ENCODE measurements around the gene KLK12.

KLK12 gene

GRCh38 chr19:51034704-51035103 is at the start of gene KLK12:
Gene KLK12, minus strand, starts transcription at chr19:51035002. Its CDS starts 381 bp downstream, at chr19:51034621.
- no peak for DNase-seq (ENCODE audit: low spot score)

GRCh38 chr19:51084505-51084904 is 49.7 kb upstream of the KLK12 start:
- no peak for DNase-seq (ENCODE audit: low spot score)

GRCh38 chr19:51083783-51084182 is 49.0 kb upstream of the KLK12 start:
- DNase-seq (ENCODE audit: low spot score), result no peak

- DNase-seq (ENCODE audit: low spot score), result no peak
Measured at GRCh38 chr19:51083181-51083580, 48.4 kb upstream of the KLK12 start.

GRCh38 chr19:51082611-51083010 is 47.8 kb upstream of the KLK12 start, which contains the start of gene KLK14:
Gene KLK14, minus strand, starts transcription at chr19:51082887. Its CDS starts 273 bp downstream, at chr19:51082614.
- no peak for DNase-seq (ENCODE audit: low spot score)

GRCh38 chr19:51081476-51081875 is 46.7 kb upstream of the KLK12 start:
- DNase-seq (ENCODE audit: low spot score), result no peak

GRCh38 chr19:51079481-51080110 is 44.8 kb upstream of the KLK12 start:
- no peak for DNase-seq (ENCODE audit: low spot score)

- DNase-seq (ENCODE audit: low spot score), result no peak
Measured at GRCh38 chr19:51078731-51079130, 43.9 kb upstream of the KLK12 start.

- DNase-seq (ENCODE audit: low spot score), result no peak
Measured at GRCh38 chr19:51078104-51078503, 43.3 kb upstream of the KLK12 start.

GRCh38 chr19:51076631-51077213 is 41.9 kb upstream of the KLK12 start:
- no peak for DNase-seq (ENCODE audit: low spot score)

GRCh38 chr19:51075998-51076397 is 41.2 kb upstream of the KLK12 start:
- no peak for DNase-seq (ENCODE audit: low spot score)

- no peak for DNase-seq (ENCODE audit: low spot score)
Measured at GRCh38 chr19:51071095-51071405, 36.2 kb upstream of the KLK12 start.

GRCh38 chr19:51070334-51071094 is 35.7 kb upstream of the KLK12 start:
- DNase-seq (ENCODE audit: low spot score), result no peak

- DNase-seq (ENCODE audit: low spot score), result no peak
Measured at GRCh38 chr19:51066393-51067186, 31.8 kb upstream of the KLK12 start.

GRCh38 chr19:51065221-51065960 is 30.6 kb upstream of the KLK12 start:
- DNase-seq (ENCODE audit: low spot score), result no peak

GRCh38 chr19:51064534-51065220 is 29.9 kb upstream of the KLK12 start, which contains the start of gene KLK13:
Gene KLK13, minus strand, starts transcription at chr19:51065092. Its CDS starts 25 bp downstream, at chr19:51065067.
- DNase-seq (ENCODE audit: low spot score), result no peak

GRCh38 chr19:51063664-51064063 is 28.9 kb upstream of the KLK12 start:
- no peak for DNase-seq (ENCODE audit: low spot score)

GRCh38 chr19:51060973-51061372 is 26.2 kb upstream of the KLK12 start:
- DNase-seq (ENCODE audit: low spot score), result no peak

GRCh38 chr19:51060336-51060735 is 25.5 kb upstream of the KLK12 start:
- DNase-seq (ENCODE audit: low spot score), result no peak

GRCh38 chr19:51059715-51060114 is 24.9 kb upstream of the KLK12 start:
- DNase-seq (ENCODE audit: low spot score), result no peak

GRCh38 chr19:51055866-51056265 is 21.1 kb upstream of the KLK12 start:
- DNase-seq (ENCODE audit: low spot score), result no peak

All from hematopoietic multipotent progenitor cell treated with erythropoietin and hydrocortisone succinate and interleukin-3 and kit ligand, for 15 days (in vitro differentiated cells).